Activated CD8-positive, alpha-beta memory T cell treated with anti-CD3 and anti-CD28 coated beads for 1 hour (primary cell): ENCODE results near the gene THAP10.
"Not testable (repeated sequence)": the region's sequence is repeated elsewhere in the genome, so short reads cannot be mapped to it uniquely, and the experiment has no call there.

Source experiments
- DNase-seq, 2 donors: peaks; one replicate each; pipeline ENCODE4 v3.0.0-alpha.2; 2020; ENCODE audit warnings: low read depth in 1 of 2; ENCODE audit errors: extremely low read depth in 1 of 2

THAP10 gene

GRCh38 chr15:70879401-70879800 lies 12.8 kb downstream of the THAP10 start:
- no peak for DNase-seq

DNA sequence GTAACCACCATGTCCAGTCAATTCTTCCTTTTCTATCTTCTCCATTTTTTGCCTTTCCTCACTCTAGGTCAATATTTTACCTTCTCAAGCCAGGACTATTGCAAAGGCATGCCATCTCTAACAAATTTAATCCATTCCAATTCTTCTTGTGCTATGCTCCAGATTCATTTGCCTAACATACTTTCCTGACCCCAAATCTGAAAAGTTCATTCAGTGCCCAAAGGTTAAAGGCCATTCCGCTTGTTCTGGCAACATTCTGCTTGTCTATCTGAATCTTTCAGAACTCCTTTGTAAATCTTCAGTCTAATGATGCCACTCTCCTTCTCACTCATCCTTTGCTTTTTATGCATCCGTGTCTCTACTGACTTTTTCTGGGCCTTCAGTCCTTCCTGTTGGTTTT lies 15.6 kb downstream of the THAP10 start:
- no peak for DNase-seq

GRCh38 chr15:70876011-70876410 lies 16.2 kb downstream of the THAP10 start:
- DNase-seq, result no peak

- DNase-seq, result no peak
These were observed 17.0 kb downstream of the THAP10 start for GRCh38 chr15:70875001-70875782.

- no peak for DNase-seq
These were observed 18.8 kb downstream of the THAP10 start for GRCh38 chr15:70873232-70874054.

DNA sequence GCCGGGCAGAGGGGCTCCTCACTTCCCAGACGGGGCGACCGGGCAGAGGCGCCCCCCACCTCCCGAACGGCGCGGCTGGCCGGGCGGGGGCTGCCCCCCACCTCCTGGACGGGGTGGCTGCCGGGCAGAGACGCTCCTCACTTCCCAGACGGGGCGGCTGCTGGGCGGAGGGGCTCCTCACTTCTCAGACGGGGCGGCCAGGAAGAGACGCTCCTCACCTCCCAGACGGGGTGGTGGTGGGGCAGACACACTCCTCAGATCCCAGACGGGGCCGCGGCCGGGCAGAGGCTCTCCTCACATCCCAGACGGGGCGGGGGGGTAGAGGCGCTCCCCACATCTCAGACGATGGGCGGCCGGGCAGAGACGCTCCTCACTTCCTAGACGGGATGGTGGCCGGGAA lies 20.7 kb downstream of the THAP10 start:
- DNase-seq, result not testable (repeated sequence)

DNA sequence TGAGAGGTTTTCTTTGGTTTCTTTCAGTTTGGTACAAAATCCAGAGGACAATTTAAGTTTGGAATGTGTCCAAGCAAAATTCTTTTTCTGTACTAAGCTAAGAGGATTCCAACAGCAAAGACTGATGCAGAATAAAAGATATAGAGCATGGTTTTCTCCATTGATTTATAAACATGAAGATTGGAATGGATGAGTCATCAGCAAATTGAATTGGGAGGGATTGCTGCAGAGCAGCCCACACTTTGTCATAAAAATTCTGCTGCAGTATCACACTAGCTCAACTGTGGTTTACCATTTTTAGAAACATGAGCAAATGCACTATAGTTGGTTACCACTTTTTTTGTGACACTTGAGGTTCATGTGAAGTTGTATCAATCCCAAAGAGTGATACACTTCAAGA lies 22.2 kb downstream of the THAP10 start:
- no peak for DNase-seq

DNA sequence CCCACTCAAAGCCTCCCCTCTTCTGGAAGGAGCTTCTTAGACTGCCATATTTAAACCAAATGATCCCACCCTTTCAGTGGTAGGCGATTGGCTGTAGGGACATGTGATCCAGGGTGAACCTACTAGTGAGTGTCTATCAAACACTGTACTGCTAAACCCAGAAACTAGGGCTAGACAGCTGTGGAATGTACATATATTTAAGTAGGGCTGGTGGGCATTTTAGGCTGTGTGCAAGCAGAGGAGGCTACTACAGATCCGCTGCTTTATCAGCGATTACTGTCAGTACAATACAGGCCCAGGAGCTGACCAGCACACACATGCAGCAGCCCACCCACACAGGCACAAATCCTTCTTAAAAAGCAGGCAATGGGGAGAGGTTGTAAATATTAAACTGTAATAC lies 22.9 kb downstream of the THAP10 start:
- no peak for DNase-seq

GRCh38 chr15:70867911-70868467 lies 24.2 kb downstream of the THAP10 start:
- no peak for DNase-seq

DNA sequence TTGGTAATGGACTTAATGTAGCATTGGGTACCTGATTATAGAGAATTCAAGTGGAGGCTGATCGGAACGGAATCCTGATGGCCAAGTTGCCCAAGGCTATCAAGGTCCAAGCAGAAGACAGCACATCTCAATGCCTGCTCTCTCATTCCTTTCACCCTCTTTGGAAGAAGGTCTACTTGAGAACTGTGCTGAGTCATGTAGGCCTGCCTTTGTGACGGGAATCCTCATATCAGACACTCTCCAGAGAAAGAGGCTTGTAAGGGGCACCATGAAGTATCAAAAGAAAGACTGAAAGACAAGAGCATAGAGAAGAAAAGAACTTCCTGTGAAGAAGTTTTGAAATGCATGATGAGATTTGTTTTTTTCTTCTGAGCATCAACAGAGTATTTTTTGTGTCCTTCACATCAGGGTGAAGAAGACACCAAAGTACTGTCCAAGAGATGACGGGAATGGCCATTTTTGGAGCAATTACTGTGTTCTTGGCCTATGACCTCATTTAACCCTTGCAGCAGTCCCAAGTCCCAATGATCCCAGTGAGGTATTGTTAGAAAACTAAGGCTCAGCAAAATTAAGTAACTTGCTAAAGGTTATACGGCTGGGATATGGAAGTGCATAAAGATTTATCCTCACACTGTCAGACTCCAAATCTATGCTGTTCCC lies 25.1 kb downstream of the THAP10 start:
- no peak for DNase-seq

DNA sequence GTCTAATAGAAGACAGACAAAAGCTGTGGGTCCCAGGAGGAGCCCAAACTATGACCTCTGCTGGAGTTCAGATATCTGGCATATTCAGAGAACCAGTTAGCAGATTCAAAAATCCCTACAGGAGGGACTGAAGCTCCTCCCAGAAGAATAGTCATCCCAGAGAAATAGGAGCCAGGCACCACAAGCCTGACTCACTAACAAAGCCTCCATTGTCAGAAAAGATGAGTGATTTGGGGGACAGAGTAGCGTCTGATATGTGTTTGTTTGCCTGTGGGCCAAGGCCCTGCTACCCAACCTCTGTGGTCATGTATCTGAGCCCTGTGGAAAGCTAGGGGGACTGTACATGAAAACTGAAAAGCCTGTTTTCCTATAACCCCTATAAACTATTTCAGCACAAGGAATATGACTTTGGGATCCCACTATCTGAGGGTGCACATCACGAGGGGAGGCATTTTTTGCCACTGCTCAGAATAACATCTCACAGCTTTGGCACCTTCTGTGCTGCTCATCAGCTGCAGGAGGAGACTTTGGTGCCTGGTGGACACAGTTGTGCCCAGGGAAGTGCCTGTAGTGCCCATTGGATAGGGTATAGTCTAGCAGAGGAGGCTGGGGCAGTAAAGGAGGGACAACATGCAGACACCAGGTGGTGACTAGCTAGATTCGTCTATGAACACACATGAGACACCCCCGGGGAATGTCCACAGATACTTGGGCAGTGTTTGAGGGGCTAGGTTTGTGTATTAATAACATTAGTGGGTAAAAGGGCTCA lies 28.6 kb downstream of the THAP10 start:
- DNase-seq, result no peak

DNA sequence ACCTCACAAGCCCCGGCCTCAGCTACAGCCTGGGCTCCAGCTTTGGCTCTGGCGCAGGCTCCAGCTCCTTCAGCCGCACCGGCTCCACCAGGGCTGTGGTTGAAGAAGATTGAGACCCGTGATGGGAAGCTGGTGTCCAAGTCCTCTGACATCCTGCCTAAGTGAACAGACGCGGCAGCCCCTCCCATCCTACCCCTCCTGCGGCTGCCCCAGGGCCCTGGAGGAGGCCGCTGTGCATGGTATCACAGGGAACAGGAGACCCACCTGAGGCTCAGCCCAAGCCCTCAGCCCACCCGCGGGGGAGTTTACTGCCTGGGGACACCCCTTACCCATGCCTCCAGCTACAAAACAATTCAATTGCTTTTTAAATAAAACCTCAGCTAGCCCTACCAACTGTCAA lies 32.2 kb downstream of the THAP10 start:
- no peak for DNase-seq

DNA sequence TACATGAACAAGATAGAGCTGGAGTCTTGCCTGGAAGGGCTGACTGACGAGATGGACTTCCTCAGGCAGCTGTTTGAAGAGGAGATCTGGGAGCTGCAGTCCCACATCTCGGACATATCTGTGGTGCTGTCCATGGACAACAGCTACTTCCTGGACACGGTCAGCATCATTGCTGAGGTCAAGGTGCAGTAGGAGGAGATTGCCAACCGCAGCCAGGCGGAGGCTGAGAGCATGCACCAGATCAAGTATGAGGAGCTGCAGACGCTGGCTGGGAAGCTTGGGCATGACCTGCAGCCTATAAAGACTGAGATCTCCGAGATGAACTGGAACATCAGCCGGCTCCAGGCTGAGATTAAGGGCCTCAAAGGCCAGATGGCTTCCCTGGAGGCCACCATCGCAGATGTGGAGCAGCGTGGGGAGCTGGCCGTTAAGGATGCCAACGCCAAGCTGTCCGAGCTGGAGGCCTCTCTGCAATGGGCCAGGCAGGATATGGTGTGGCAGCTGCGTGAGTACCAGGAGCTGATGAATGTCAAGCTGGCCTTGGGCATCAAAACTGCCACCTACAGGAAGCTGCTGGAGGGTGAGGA lies 32.8 kb downstream of the THAP10 start:
- no peak for DNase-seq

GRCh38 chr15:70858614-70859321 lies 33.5 kb downstream of the THAP10 start:
- DNase-seq, result not testable (repeated sequence)

DNA sequence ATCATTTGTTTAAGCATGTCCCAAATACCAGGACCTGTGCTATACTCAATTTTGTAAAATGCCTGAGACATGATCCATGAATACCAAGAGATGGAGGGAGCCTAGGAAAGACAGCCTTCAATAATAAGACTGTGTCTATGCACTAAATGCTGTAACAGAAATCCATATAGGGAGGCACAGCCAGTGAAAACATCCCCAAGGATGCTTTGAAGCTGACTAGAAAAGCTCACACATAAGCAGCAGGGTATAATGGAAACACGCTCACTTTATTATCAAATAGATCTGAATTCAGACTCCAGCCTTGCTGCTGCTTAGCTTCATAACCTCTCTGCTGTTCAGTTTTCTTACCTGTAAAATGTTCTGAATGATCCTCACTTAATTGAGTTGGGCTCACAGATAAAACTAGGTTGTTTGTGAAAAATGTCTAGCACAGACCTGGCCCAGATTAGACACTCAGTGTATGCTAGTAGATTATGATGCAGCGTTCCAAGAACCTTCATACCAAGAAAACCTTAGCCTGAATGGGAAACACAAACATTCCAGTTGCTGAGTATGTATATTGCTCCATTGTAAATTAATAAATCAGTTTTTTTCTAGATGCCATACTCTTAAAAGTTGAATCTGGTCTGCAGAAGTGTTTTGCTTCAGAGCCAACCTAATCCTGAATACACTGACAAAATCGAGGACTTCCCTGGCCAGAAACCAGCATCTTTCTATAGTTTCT lies 34.5 kb downstream of the THAP10 start:
- DNase-seq, result no peak

DNA sequence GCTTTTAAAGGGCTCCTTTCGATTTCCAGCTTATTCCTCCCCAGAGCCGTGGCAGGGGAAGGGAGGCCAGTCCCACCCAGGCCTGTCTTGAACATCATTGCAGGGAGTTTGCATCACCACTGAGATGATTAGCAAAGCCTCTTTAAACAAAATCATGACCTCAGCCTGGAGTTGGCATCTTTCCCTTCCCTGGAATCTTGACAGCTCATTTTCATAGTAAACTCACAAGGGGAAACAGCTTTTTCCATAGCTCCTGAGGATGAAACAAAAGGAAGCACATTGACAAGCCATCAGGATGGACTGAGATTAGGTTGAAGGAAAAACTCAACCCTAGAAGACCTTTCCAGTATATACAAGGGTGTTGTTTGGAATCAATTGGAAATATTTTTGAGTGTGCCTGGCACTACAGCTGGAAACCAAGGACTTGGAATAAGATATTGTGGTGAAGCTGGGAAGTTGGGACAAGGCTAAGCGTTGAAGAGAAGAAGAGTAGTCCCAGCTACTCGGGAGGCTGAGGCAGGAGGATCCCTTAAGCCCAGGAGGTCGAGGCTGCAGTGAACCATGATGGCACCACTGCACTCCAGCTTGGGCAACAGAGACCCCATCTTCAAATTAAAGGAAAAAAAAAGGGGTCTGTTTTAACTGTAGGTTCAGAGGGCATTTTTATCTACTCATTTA lies 35.2 kb downstream of the THAP10 start:
- no peak for DNase-seq

DNA sequence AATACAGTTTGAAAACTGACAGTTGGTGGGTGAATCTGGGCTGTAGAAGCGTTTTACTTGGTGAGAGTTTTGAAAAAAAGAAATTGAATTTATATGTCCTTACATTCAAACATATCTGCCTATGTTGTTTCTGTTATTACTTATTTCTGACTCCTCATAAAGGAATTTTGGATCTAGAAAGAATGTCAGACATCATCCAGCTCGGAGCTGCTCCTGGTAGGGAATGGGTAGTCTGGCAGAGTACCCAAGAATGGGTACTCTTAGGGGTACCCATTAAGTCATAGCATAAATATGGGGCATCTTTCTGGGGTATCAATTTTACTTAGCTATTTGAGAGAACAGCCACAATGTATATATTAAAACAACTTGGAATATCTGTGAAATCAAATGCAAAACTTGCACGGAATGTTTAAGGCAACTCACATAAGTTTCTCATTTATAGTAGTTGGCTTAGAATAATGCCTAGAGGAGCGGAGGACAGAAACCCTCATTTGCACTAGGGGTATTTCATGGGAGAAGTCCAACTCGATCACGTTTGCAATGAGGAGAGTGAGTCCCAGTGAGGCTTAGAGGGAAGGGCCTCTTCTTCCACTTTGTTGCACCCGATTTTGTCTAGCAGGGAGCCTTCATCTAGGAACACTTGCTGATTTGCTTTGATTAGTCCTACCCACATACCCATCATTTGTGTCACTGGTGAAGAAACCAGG lies 35.9 kb downstream of the THAP10 start:
- DNase-seq, result no peak

DNA sequence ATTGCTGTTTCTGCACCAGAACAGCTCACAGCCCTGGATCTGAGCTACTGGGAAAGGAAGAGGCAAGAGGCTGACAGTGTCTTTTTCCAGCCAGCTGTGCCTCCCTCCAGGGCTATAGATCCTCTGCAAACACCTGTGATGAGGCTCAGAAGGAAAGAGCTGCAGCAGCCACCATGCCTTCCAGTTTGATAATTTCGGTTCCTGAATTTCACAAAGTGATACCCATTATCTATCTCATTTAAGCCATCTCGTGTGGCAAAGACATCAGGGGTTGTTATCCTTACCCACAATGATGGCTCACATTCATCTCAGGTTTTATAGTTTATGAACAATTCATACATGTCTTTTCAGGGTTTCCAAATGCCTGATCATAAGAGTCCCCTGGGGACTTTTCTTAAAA lies 36.5 kb downstream of the THAP10 start:
- no peak for DNase-seq
